Thyroid gland (tissue), 4 donors: ENCODE results near the gene MECR. TPM values are rescaled to one million over a fixed set of nuclear protein-coding genes. Genes with fewer than 3 reads are reported as not detected.

Source experiments
- DNase-seq, 2 donors: peaks; one replicate each; pipeline ENCODE4 v3.0.0-alpha.2; 2019
- H3K27ac ChIP-seq, 3 donors: fragments of 200-600 bp; sonication (generic); 1 replicate in 2 of 3; 2 replicates in 1 of 3; pipeline ENCODE4 v1.5.1; 2016 to 2019; ENCODE audit warnings: mild to moderate bottlenecking in 1 of 3, moderate library complexity in 1 of 3
- H3K27me3 ChIP-seq: fragments of 200-600 bp; sonication (generic); one replicate; pipeline ENCODE4 v1.5.1; 2019
- H3K36me3 ChIP-seq, 2 donors: fragments of 200-600 bp; sonication (generic); one replicate each; pipeline ENCODE4 v1.5.1; 2016 to 2019
- H3K4me1 ChIP-seq, 2 donors: fragments of 200-600 bp; sonication (generic); one replicate each; pipeline ENCODE4 v1.5.1; 2017 to 2019
- H3K4me3 ChIP-seq, 3 donors: fragments of 200-600 bp; sonication (generic); replicated peaks in 1 of 3; 1 replicate in 2 of 3; 2 replicates in 1 of 3; pipeline ENCODE4 v1.5.1; 2016; ENCODE audit warnings: mild to moderate bottlenecking in 1 of 3
- H3K9me3 ChIP-seq: fragments of 200-600 bp; sonication (generic); one replicate; pipeline ENCODE4 v1.5.1; 2017
- POLR2A ChIP-seq, 2 donors: fragments of 450-650 bp; IDR thresholded peaks; one replicate each; pipeline ENCODE4 v1.6.1; 2017; ENCODE audit warnings: antibody characterized with exemption in 2 of 2, mild to moderate bottlenecking in 2 of 2, moderate library complexity in 1 of 2
- whole genome bisulfite sequencing, 2 donors: methylation state at CpG; one replicate each; pipeline ENCODE4 v1.1.5; 2017; 5-methylcytosine and 5-hydroxymethylcytosine counted together
- intact Hi-C: fragments of 100-400 bp; cut with DNase I; formaldehyde crosslinking; loops from one replicate; pipeline ENCODE4 v1.15.1; 2023
- total RNA-seq, 4 donors: library from RNA; depleted of rRNA; stranded (reverse); fragments of >200 nt; gene quantifications; one replicate each; pipeline ENCODE4 v1.2.3, GENCODE V29; 2016
- TF ChIP-seq, protein P1 (sequence below), 6 experiments: fragments of 200-600 bp in 3 of 6; fragments of 450-650 bp in 3 of 6; sonication (generic) in 3 of 6; IDR thresholded peaks; one replicate each; pipeline ENCODE4 v1.5.1; 2016 to 2019; ENCODE audit warnings: antibody characterized with exemption in 6 of 6, mild to moderate bottlenecking in 2 of 6, inconsistent platforms in 1 of 6, moderate library complexity in 1 of 6

MECR gene
- total RNA-seq, 4 donors from 2014 or later: 10.2 to 30.9 (median 18.0) TPM

DNA sequence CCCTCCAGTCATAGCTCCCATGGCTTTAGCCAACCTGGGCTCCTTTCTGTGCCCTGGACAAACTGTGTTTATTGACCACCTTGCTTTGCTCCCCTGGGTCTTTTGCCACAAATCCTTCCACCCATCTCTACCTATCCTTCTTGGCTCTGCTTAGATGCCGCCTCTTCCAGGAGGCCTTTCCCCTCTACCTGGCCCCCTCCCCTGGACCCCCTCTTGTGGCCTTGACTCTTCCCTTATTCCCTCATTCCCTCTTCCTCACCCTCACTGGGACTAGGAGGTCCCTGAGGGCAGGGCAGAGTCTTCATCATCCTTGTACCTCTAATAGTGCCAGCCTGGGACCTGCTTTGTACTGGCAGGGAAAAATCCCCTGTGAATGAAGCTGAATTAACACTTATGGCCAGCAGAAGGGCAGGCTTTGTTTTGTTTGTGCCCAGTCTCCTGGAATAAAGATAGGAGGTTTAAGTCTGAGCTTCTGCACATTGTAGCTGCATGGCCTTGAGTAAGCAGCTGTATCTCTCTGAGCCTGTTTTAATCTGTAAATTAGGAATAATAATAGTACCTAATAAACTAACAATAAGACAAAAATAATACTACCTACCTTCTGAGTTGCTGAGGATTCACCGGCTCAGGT lies 19.3 kb upstream of the MECR start:
- Histone ChIP-seq H3K4me3 (no peak overlapping the region), H3K36me3 (no peaks in the 10 kb centered on the region), H3K27me3 (no peaks in the 10 kb centered on the region), H3K9me3 (no peaks in the 10 kb centered on the region), H3K27ac (no peak overlapping the region), H3K4me1 (no peaks in the 10 kb centered on the region)
- intact Hi-C loops: no loop called here
- WGBS, 2 donors: 98 to 100% methylated on average over 2 of the region's 2 CpGs
- TF ChIP-seq POLR2A (IDR thresholded peaks at IDR 0.05): no peak
- TF ChIP-seq, protein P1, sequence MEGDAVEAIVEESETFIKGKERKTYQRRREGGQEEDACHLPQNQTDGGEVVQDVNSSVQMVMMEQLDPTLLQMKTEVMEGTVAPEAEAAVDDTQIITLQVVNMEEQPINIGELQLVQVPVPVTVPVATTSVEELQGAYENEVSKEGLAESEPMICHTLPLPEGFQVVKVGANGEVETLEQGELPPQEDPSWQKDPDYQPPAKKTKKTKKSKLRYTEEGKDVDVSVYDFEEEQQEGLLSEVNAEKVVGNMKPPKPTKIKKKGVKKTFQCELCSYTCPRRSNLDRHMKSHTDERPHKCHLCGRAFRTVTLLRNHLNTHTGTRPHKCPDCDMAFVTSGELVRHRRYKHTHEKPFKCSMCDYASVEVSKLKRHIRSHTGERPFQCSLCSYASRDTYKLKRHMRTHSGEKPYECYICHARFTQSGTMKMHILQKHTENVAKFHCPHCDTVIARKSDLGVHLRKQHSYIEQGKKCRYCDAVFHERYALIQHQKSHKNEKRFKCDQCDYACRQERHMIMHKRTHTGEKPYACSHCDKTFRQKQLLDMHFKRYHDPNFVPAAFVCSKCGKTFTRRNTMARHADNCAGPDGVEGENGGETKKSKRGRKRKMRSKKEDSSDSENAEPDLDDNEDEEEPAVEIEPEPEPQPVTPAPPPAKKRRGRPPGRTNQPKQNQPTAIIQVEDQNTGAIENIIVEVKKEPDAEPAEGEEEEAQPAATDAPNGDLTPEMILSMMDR (IDR thresholded peaks at IDR 0.05): no peak
- no peak for DNase-seq

GRCh38 chr1:29249170-29249691 lies 18.5 kb upstream of the MECR start:
- TF ChIP-seq POLR2A (IDR thresholded peaks at IDR 0.05): no peak
- TF ChIP-seq, protein P1 (IDR thresholded peaks at IDR 0.05): no peak
- no peak for DNase-seq
- no peak overlapping the region for H3K4me3 ChIP-seq
- no peaks in the 10 kb centered on the region for H3K27me3 ChIP-seq
- H3K9me3 ChIP-seq: no peaks in the 10 kb centered on the region
- no peaks in the 10 kb centered on the region for H3K4me1 ChIP-seq
- H3K27ac ChIP-seq: no peak overlapping the region
- intact Hi-C loops: no loop called here
- H3K36me3 ChIP-seq: no peaks in the 10 kb centered on the region
- 48 to 60% methylated on average over 4 to 6 of the region's 8 CpGs for WGBS, 2 donors

- no peaks in the 10 kb centered on the region for H3K36me3 ChIP-seq
- intact Hi-C loops: no loop called here
- no peak overlapping the region for H3K4me3 ChIP-seq
- H3K27me3 ChIP-seq: no peaks in the 10 kb centered on the region
- 81 to 88% methylated on average over 2 of the region's 2 CpGs for WGBS, 2 donors
- DNase-seq: no peak
- no peak overlapping the region for H3K27ac ChIP-seq
- H3K9me3 ChIP-seq: no peaks in the 10 kb centered on the region
- no peak for TF ChIP-seq POLR2A (IDR thresholded peaks at IDR 0.05)
- TF ChIP-seq, protein P1 (IDR thresholded peaks at IDR 0.05): no peak
- no peaks in the 10 kb centered on the region for H3K4me1 ChIP-seq
These were observed 17.7 kb upstream of the MECR start for GRCh38 chr1:29248409-29248808.

GRCh38 chr1:29247571-29248273 lies 17.0 kb upstream of the MECR start:
- no peak overlapping the region for H3K27ac ChIP-seq
- WGBS, 2 donors: 79 to 89% methylated on average over 6 to 8 of the region's 8 CpGs

More at GRCh38 chr1:29247571-29248273, 17.0 kb upstream of the MECR start:
- TF ChIP-seq, protein P1 (IDR thresholded peaks at IDR 0.05): no peak
- TF ChIP-seq POLR2A (IDR thresholded peaks at IDR 0.05): no peak
- H3K4me3 ChIP-seq: no peak overlapping the region
- no peaks in the 10 kb centered on the region for H3K36me3 ChIP-seq
- H3K4me1 ChIP-seq: no peaks in the 10 kb centered on the region
- no peak for DNase-seq
- intact Hi-C loops: no loop called here
- H3K9me3 ChIP-seq: no peaks in the 10 kb centered on the region
- no peaks in the 10 kb centered on the region for H3K27me3 ChIP-seq
